ENCODE measurements around the gene CACNA1D.

CACNA1D gene

DNA sequence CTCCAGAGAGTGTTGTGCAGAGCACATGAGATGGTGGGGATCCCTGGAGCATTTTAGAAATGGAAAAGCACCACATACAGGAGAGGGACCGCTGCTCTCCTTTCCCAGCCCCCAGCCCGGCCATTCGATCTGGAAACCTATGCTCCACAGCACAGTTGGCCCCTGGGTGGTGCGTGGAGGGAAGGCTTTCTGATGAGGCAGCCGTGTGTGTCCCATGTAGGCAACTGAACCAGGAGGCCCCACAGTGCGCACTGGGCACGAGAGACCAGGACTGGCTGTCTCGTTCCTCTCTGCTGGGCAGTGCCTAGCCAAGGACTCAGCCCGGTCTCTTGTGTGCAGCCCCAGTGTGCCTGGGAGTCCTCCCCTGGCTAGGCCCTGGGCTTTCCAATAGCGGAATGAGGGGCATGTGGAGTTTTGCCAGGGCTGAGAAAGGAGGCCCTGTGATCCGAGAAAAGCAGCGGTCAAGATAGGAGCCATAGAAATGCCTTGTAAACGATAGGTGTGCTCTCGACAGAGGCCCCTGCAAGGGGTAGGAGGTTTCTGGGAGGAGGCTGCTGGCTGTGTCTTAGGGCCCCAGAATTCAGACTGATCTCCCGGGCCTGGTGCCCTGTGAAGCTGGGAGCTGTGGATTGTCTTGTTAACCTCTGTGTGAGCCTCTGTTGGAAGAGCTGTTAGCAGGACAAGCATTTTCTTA is 312.9 kb downstream of the CACNA1D start:
- DNase-seq (ENCODE audit: low spot score) = no peak

DNA sequence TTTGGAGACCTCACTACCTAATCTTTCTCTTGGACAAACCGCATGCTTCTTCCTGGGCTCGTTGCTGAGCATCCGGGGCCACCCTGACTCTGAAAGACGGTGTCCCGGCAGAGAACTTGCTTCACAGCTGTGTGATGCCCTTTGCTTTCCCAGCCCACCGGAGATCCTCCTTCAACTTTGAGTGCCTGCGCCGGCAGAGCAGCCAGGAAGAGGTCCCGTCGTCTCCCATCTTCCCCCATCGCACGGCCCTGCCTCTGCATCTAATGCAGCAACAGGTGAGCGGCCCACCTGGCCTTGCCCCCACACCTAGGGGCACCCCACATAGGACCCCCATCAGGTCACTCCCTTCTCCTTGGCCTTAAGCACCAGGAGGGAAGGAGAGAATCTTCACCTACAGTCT is 314.1 kb downstream of the CACNA1D start:
- DNase-seq (ENCODE audit: low spot score) = no peak

DNA sequence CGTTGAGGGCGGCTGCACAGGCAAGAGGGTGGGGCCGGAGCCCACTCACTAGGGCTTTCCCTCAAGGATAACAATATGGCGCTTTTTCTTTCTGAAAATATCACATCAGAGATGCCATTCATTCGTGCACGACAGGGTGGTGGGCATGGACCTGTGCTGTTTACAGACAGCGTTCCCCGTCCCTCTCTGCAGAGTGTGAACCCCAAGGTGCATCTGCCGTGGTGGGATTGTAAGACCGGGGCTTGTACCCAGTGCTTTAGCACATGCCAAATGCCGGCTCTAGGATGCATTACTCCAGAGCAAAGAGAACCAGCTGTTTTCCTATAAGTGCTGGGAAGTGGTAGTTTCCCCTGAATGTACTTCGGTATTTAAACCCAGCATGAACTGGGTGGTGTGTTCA is 314.9 kb downstream of the CACNA1D start:
- no peak for DNase-seq (ENCODE audit: low spot score)

DNA sequence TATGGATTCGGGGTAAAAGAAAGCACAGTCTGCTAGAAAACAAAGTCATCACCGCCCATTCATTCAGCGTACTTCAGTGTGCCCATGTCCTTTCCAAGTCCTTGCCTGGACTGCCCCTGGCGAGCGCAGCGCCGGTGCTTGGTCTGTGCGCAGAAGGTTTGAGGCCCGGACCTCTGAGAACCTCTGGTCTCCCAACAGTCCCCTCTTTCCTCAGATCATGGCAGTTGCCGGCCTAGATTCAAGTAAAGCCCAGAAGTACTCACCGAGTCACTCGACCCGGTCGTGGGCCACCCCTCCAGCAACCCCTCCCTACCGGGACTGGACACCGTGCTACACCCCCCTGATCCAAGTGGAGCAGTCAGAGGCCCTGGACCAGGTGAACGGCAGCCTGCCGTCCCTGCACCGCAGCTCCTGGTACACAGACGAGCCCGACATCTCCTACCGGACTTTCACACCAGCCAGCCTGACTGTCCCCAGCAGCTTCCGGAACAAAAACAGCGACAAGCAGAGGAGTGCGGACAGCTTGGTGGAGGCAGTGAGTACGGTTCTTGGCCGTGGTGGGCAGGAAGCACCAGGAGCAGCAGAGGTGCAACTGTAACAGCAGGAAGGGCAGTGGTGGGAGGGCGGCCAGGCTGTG is 315.5 kb downstream of the CACNA1D start:
- DNase-seq (ENCODE audit: low spot score) = no peak

DNA sequence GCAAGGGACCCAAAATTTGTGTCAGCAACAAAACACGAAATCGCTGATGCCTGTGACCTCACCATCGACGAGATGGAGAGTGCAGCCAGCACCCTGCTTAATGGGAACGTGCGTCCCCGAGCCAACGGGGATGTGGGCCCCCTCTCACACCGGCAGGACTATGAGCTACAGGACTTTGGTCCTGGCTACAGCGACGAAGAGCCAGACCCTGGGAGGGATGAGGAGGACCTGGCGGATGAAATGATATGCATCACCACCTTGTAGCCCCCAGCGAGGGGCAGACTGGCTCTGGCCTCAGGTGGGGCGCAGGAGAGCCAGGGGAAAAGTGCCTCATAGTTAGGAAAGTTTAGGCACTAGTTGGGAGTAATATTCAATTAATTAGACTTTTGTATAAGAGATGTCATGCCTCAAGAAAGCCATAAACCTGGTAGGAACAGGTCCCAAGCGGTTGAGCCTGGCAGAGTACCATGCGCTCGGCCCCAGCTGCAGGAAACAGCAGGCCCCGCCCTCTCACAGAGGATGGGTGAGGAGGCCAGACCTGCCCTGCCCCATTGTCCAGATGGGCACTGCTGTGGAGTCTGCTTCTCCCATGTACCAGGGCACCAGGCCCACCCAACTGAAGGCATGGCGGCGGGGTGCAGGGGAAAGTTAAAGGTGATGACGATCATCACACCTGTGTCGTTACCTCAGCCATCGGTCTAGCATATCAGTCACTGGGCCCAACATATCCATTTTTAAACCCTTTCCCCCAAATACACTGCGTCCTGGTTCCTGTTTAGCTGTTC is 316.9 kb downstream of the CACNA1D start:
- DNase-seq (ENCODE audit: low spot score) = no peak

DNA sequence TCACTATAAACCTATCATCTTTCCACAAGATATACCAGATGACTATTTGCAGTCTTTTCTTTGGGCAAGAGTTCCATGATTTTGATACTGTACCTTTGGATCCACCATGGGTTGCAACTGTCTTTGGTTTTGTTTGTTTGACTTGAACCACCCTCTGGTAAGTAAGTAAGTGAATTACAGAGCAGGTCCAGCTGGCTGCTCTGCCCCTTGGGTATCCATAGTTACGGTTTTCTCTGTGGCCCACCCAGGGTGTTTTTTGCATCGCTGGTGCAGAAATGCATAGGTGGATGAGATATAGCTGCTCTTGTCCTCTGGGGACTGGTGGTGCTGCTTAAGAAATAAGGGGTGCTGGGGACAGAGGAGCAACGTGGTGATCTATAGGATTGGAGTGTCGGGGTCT is 318.0 kb downstream of the CACNA1D start:
- no peak for DNase-seq (ENCODE audit: low spot score)

DNA sequence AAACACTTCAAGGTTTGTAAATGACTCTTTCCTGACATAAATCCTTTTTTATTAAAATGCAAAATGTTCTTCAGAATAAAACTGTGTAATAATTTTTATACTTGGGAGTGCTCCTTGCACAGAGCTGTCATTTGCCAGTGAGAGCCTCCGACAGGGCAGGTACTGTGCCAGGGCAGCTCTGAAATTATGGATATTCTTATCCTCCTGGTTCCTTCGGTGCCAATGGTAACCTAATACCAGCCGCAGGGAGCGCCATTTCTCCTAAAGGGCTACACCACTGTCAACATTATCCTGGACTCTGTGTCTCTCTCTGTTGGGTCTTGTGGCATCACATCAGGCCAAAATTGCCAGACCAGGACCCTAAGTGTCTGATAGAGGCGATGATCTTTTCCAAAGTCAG is 318.8 kb downstream of the CACNA1D start:
- no peak for DNase-seq (ENCODE audit: low spot score)

DNA sequence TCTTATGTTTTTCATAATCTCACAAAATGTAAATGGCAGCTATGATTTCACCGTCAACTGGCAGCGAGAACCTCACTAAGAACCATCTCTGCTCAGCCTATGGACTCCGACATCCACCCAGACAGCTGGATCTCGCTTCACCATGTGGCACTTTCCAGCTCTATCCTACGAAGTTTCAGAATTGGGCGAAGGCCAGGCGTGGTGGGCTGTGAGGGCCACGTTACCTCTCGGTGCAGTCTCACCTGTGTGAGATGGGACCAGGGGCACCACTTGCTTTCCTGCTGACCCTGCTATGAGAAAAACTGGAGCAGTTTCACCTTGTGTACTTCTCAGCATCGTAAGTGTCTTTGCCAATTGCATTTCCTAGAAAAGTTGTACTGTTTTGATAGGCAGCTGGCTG is 319.5 kb downstream of the CACNA1D start:
- DNase-seq (ENCODE audit: low spot score) = no peak

DNA sequence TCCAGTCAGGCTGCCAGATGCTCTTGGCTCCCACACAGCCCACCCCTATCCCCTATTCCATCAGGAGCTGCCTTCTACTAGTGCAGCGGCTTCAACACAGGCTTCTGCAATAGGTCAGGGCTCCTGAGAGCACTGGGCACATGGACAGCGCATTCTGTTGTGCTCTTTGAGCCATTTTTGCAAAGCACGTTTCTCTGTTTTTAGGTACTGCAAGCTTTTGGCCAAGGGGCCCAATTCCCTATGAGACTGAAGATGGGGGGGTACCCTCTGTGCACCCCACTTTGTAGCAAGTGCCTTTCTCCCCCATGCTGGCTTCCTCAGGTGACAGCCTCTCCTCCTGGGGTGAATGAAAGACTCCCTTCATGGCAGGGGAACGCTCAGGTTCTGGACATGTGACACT is 320.7 kb downstream of the CACNA1D start:
- DNase-seq (ENCODE audit: low spot score) = no peak

DNA sequence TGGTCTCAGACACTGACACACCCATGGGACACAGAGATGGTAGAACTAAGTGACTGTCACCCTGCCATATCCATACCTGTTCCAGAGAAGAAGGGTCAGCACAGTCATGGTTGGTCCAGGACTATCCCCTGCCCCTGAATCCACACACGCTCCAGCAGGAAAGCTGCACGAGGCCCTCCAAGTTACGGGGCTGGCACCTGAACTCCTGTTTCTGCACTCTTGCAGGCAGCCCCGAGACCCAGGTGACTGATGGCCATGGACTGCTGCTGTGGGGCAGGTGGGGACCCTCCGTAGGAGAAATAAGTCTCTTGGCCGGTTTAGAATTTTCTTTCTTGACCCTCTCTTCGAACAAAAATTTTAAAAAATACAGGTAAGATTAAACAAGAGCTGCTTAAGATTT is 321.2 kb downstream of the CACNA1D start:
- DNase-seq (ENCODE audit: low spot score) = no peak

DNA sequence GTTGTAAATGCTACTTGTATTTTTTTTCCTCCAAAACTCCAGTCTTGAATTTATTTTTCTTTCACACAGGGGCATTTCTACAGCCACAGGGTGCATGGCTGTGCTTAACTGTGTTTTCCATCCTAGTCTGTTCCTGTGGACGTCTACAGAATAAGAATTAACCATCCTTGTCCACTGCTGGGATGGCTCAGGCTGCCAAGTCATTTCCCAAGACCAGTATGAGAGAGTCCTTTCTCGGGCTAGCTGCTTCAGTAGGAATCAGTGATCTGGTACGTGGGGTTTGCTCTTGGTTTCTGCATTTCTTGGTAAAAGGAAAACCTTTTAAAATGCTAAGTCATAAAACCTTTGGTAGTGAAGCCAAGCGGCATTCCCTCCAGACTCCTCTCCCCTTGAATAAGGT is 322.0 kb downstream of the CACNA1D start:
- DNase-seq (ENCODE audit: low spot score) = no peak

DNA sequence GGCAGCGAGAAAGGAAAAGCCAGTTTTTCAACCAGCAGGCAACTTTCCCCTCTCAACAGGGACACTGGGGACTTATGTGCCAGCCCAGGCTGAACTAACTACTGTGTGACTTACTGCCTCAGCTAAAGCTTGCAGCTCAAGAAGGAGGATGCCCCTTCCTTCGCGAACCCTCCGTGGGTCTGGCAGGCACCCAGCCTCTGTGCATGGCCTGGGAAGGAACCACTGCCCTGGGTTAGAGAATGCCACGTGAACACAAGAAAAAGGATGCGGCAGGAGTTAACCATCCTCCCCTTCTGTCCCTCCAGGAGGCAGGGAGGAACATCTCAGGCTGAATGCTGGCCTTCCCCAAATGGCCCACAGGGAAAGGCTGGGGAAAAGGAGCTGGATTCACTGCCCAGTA is 322.8 kb downstream of the CACNA1D start:
- no peak for DNase-seq (ENCODE audit: low spot score)

DNA sequence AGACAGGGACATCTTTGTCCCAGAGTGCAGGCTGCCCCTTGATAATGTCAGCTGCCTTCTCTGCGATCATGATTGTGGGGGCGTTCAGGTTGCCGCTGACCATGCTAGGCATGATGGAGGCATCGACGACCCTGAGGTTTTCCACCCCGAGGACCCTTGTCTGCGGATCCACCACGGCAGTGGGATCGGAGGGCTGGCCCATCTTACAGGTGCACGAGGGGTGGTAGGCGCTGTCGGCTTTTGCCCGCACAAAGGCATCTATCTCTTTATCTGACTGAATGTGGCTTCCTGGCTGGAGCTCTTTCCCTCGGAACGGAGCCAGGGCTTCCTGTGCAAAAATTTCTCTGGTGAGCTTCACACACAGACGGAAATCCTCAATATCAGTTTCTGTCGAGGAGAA is 323.4 kb downstream of the CACNA1D start:
- no peak for DNase-seq (ENCODE audit: low spot score)

DNA sequence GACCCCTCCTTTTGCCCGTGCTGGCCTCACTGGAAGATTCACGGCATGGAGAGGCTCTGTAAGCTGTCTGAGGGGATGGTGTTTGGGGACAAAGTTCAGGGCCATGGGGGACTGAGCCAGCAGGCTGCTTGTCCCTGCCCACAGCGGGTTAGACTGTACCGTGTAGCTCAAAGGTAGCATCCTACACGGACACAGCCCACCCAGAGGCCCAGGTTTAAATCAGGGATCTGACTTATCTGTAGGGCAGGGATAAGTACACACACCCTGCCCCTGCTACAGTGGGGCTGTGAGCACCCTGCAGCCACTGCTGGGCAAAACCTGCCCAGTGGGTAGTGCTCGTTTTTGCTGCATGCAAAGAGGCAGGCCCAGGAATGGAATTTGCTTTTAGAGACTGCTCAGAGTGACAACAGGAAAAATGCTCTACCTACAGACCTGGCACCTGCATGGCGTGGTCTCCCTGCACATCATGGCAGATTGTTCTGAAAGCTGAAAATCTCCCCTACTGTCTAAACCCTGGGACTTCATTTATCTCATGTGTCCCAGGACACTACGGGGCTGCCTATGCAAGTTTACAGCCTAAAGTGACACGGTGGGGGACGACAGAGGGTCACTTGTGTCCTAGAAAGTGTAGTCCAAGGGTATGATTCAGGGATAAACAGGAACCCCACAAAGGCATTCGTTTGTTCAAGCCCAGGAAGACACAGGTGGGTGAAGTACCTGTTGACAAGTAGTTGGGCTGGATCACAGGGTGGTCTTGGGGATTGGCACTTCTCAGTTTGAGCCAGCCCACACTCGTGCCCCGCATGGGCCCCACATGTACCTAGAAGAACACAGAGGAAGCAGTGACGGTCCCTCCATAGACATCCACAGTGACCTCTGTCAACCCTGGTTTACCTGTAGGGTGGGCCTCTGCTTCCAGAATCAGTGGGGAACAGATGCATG is 324.1 kb downstream of the CACNA1D start:
- no peak for DNase-seq (ENCODE audit: low spot score)

DNA sequence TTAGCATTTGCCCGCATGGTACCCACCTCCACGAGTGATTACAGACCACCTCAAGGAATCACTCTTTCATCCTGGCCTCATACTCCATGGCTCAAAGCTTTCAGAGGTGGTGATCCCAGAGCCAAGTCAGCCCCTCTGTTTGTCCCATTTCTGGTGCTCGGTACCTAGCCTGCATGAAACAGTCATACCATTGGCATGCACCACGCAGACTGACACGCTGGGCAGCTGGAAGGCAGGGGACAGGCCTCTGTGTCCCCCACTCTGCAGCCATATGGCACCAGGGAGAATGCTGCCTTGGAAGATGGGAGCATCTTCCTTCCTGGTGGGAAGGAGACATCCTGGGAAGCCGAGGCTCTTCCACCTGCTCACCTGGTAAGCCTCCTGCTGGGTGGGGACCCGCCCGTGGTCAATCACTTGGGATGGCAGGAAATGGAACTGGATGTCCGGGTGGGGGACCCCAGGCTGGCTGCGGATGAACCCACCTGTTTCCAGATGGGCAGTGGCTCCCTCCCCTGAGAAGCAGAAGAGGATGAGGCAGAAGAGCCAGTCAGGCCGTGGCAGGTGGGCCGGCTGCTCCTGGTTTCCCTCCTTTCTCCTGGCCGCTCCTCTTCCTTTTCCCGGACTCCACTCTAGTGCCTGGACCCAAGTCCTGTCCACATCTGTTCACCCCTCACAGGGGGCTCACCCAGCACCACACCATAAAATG is 324.9 kb downstream of the CACNA1D start:
- no peak for DNase-seq (ENCODE audit: low spot score)

DNA sequence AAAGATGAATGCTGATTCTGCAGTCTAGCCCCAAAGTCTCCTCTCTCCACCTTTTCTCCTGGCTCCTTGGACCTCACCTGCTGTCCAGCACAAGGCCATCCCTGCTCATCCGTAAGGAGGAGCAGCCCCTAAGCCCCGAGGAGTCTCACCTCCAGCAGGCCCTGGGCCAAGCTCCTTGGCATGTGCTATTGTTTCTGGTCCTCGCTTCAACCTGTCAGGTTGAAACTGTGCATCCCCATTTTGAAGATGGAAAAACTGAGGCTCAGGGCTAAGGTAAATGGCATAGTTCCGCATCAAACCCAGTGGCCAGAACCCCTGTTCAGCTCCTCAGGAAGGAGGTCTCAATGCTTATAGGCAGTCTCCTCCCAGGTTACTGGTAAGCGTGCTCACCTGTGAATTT is 325.7 kb downstream of the CACNA1D start:
- DNase-seq (ENCODE audit: low spot score) = no peak

DNA sequence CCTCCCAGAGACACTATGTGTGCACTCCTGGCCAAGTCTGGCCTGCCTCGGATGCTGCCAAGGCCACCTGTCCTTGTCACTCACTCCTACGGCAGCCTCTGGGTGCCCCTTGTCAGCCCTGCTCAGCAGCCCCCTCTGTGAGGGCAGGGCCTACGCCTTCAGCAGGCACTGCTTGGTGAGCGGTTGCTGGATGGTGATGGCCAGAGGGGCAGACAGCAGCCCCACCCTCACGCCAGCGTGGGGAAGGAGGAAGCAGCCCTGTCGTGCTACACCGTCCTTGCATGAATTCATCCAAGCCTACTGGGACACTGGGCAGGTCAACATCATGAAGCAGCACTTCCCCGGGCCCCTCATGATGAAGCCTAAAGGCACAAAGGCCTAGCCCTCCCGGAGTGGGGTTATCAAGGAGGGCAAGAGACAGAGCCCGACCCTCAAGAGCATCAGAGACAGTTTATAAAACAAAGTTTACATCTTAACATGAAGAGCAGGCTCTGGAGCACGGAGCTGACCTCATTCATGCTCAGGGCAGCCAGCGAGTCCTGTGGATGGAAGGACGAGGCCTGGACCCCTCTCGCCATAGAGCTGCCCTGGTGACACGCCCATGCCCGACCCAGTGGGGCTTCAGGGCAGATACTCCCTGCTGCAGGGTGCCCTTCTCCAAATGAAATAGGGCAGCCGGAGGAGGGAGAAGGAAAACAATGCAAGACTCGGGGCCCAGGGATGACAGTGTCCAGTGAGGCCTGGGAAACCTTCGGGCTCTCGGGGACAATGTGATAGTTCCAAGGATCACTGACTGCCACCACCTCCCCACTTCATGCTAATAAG is 326.6 kb downstream of the CACNA1D start:
- DNase-seq (ENCODE audit: low spot score) = no peak

DNA sequence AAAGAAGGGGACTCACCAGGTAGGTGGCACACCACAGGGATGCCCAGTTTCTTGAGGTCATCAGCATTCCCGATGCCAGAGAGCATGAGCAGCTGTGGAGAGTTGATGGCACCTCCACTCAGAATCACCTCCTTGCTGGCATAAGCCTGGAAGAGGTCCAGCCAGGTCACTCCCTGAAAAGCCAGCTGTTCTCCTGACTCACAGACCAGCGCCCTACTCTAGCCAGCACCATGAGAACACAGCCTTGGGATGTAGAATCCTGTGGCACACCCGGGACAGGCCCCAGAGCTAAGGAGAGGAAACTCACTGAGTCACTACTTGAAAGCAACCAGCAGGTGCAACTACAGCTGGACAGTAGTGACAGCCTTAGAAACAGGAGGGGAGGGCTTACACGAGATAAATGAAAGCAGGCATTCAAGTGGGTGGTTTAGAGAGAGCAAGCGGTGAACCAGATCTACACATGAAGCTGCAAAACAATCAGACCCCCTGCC is 327.3 kb downstream of the CACNA1D start:
- no peak for DNase-seq (ENCODE audit: low spot score)

DNA sequence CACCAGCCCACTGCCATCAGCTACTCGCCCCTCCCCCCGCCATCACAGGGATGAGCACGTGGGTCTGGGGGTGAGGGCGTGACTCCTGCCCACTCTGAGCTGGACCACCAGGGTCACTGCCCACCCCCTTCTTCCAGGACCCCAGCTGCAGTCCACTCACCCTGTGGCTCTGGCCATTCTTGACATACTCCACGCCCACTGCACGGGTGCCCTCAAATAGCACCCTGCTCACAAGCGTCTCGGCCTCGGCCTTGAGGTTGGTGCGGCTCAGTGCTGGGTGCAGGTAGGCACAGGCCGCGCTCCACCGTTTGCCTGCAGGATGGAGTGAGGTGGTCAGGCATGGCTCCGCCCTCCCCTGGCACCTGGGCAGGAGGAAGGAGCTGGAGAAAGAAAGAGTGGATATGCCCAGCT is 327.9 kb downstream of the CACNA1D start:
- DNase-seq (ENCODE audit: low spot score) = no peak

All from hematopoietic multipotent progenitor cell treated with erythropoietin and hydrocortisone succinate and interleukin-3 and kit ligand, for 17 days (in vitro differentiated cells).